SK-N-MC (cell line): ENCODE measurements around the gene PAPOLB.

Source experiments
- DNase-seq: peaks from one replicate; pipeline ENCODE4 v3.0.0-alpha.2; 2011; ENCODE audit warnings: low read depth, low spot score
- H3K27ac ChIP-seq: fragments of 200-600 bp; sonication (generic); 2 replicates; pipeline ENCODE4 v1.5.1; 2016; ENCODE audit warnings: mixed run types
- H3K36me3 ChIP-seq: fragments of 200-600 bp; sonication (generic); 2 replicates; pipeline ENCODE4 v1.6.1; 2017; ENCODE audit warnings: antibody characterized with exemption, low read length, mixed read lengths; ENCODE audit not compliant: insufficient read depth
- H3K4me3 ChIP-seq: fragments of 200-600 bp; sonication (generic); 2 replicates; pipeline ENCODE4 v1.5.1; 2016
- H3K9ac ChIP-seq: fragments of 200-600 bp; sonication (generic); 2 replicates; pipeline ENCODE4 v1.8.0; 2017; ENCODE audit warnings: mixed run types, mixed read lengths; ENCODE audit not compliant: insufficient read length
- H3K9me3 ChIP-seq: fragments of 200-600 bp; sonication (generic); 2 replicates; pipeline ENCODE4 v1.6.1; 2017; ENCODE audit warnings: low read depth, mild to moderate bottlenecking, antibody characterized with exemption, low read length, moderate library complexity, mixed read lengths
- EZH2 ChIP-seq: fragments of 200-600 bp; sonication (generic); IDR thresholded peaks from one replicate; pipeline ENCODE4 v1.6.1; 2017; ENCODE audit warnings: antibody characterized with exemption
- FOXP2 ChIP-seq: optimal IDR thresholded peaks from 2 replicates; pipeline ENCODE3; 2011; ENCODE audit warnings: mild to moderate bottlenecking, moderate library complexity; ENCODE audit not compliant: insufficient read depth; ENCODE audit errors: extremely low read length, control extremely low read depth
- POLR2AphosphoS5 ChIP-seq: IDR thresholded peaks from 2 replicates; pipeline ENCODE4 v1.6.1; 2012; ENCODE audit warnings: mild to moderate bottlenecking, low read depth, low read length, borderline replicate concordance

PAPOLB gene

GRCh38 chr7:4832711-4833110 lies 29.1 kb downstream of the PAPOLB start:
- no peak overlapping the region for H3K4me3 ChIP-seq
- no peak overlapping the region for H3K27ac ChIP-seq
- no peak for TF ChIP-seq EZH2
- no peak for TF ChIP-seq FOXP2
- no peak for TF ChIP-seq POLR2AphosphoS5
- no peak for DNase-seq
- no peaks in the 10 kb centered on the region for H3K9me3 ChIP-seq
- H3K9ac ChIP-seq = no peak overlapping the region
- H3K36me3 ChIP-seq = no peaks in the 10 kb centered on the region

GRCh38 chr7:4831723-4832495 lies 29.9 kb downstream of the PAPOLB start:
- TF ChIP-seq EZH2 = no peak
- TF ChIP-seq POLR2AphosphoS5 = no peak
- no peak for TF ChIP-seq FOXP2
- Histone ChIP-seq H3K9me3 (no peaks in the 10 kb centered on the region), H3K9ac (no peak overlapping the region), H3K27ac (no peak overlapping the region), H3K4me3 (no peak overlapping the region), H3K36me3 (no peaks in the 10 kb centered on the region)
- no peak for DNase-seq

- Histone ChIP-seq H3K27ac (no peak overlapping the region), H3K4me3 (no peak overlapping the region), H3K9me3 (no peaks in the 10 kb centered on the region), H3K9ac (no peak overlapping the region), H3K36me3 (no peaks in the 10 kb centered on the region)
- no peak for DNase-seq
- TF ChIP-seq FOXP2 = no peak
- no peak for TF ChIP-seq POLR2AphosphoS5
- TF ChIP-seq EZH2 = no peak
Measured at GRCh38 chr7:4830176-4830575, 31.7 kb downstream of the PAPOLB start.

- no peaks in the 10 kb centered on the region for H3K9me3 ChIP-seq
- no peak overlapping the region for H3K9ac ChIP-seq
- DNase-seq = no peak
- H3K27ac ChIP-seq = no peak overlapping the region
- TF ChIP-seq EZH2 (no peak), FOXP2 (no peak), POLR2AphosphoS5 (no peak)
- H3K36me3 ChIP-seq = no peaks in the 10 kb centered on the region
- no peak overlapping the region for H3K4me3 ChIP-seq
Measured at GRCh38 chr7:4828720-4829383, 33.0 kb downstream of the PAPOLB start.

- Histone ChIP-seq H3K9me3 (no peaks in the 10 kb centered on the region), H3K4me3 (no peak overlapping the region), H3K36me3 (no peaks in the 10 kb centered on the region), H3K9ac (no peak overlapping the region), H3K27ac (no peak overlapping the region)
- TF ChIP-seq FOXP2 = no peak
- no peak for TF ChIP-seq POLR2AphosphoS5
- no peak for TF ChIP-seq EZH2
- no peak for DNase-seq
Measured at GRCh38 chr7:4825081-4825480, 36.7 kb downstream of the PAPOLB start.

- no peak overlapping the region for H3K9ac ChIP-seq
- no peak for TF ChIP-seq POLR2AphosphoS5
- no peak for TF ChIP-seq FOXP2
- TF ChIP-seq EZH2 = no peak
- no peaks in the 10 kb centered on the region for H3K9me3 ChIP-seq
- H3K36me3 ChIP-seq = no peaks in the 10 kb centered on the region
- H3K4me3 ChIP-seq = no peak overlapping the region
- no peak for DNase-seq
- no peak overlapping the region for H3K27ac ChIP-seq
Measured at GRCh38 chr7:4824120-4824775, 37.6 kb downstream of the PAPOLB start.

- Histone ChIP-seq H3K27ac (no peak overlapping the region), H3K36me3 (no peaks in the 10 kb centered on the region)
- DNase-seq = no peak
Measured at GRCh38 chr7:4823441-4824119, 38.2 kb downstream of the PAPOLB start.

GRCh38 chr7:4822677-4823076 lies 39.2 kb downstream of the PAPOLB start:
- Histone ChIP-seq H3K36me3 (no peaks in the 10 kb centered on the region), H3K9me3 (no peaks in the 10 kb centered on the region), H3K4me3 (no peak overlapping the region), H3K27ac (no peak overlapping the region), H3K9ac (no peak overlapping the region)
- TF ChIP-seq FOXP2 (no peak), EZH2 (no peak), POLR2AphosphoS5 (no peak)
- DNase-seq = no peak

More at GRCh38 chr7:4823441-4824119, 38.2 kb downstream of the PAPOLB start:
- Histone ChIP-seq H3K9ac (no peak overlapping the region), H3K9me3 (no peaks in the 10 kb centered on the region), H3K4me3 (no peak overlapping the region)
- TF ChIP-seq FOXP2 (no peak), POLR2AphosphoS5 (no peak), EZH2 (no peak)
